ENCODE measurements around the gene PDE3A.

The PDE3A gene

GRCh38 chr12:20523658-20524057 is 155.3 kb downstream of the PDE3A start:
- Histone ChIP-seq H2BK15ac (ENCODE audit: low read depth, poor library complexity, severe bottlenecking) (no peak overlapping the region), H3K14ac (ENCODE audit: low read length in 2 of 2) (no peak overlapping the region), H3K9me3 (ENCODE audit: control insufficient read depth, low read length) (no peaks in the 10 kb centered on the region), H4K8ac (ENCODE audit: low read length) (no peak overlapping the region), H3K4me1 (ENCODE audit: control insufficient read depth, insufficient read depth, low read depth, low read length) (peaks cover 2% of the 10 kb centered on the region), H4K91ac (ENCODE audit: low read length) (no peak overlapping the region), H3K79me1 (replicated peaks; ENCODE audit: low read length, poor library complexity, severe bottlenecking) (no peaks in the 10 kb centered on the region), H2BK120ac (ENCODE audit: low read depth, low read length) (no peak overlapping the region), H3K23ac (ENCODE audit: low read length in 2 of 2) (no peak overlapping the region), H3K27me3 (ENCODE audit: control insufficient read depth in 1 of 2, insufficient read depth in 1 of 2, low read length in 2 of 2) (no peaks in the 10 kb centered on the region), H3K36me3 (ENCODE audit: control insufficient read depth in 1 of 2, insufficient read depth in 2 of 2, low read depth in 1 of 2, low read length in 2 of 2) (no peaks in the 10 kb centered on the region), H3K4me2 (ENCODE audit: low read length, poor library complexity, severe bottlenecking) (no peak overlapping the region), H2AFZ (ENCODE audit: low read depth, low read length) (no peak overlapping the region), H3K9ac (ENCODE audit: low read length) (no peak overlapping the region), H2BK5ac (ENCODE audit: low read depth, low read length, poor library complexity, severe bottlenecking) (no peak overlapping the region), H2BK12ac (ENCODE audit: low read length in 2 of 2) (no peak overlapping the region), H3K4ac (ENCODE audit: low read depth in 1 of 2, low read length in 2 of 2) (no peak overlapping the region), H2AK5ac (ENCODE audit: low read length, severe bottlenecking) (no peak overlapping the region), H3K4me3 (ENCODE audit: insufficient read depth in 1 of 2, low read depth in 1 of 2, low read length in 2 of 2) (no peak overlapping the region), H3K27ac (ENCODE audit: low read length, poor library complexity, severe bottlenecking) (no peak overlapping the region), H3K18ac (ENCODE audit: low read depth in 1 of 2, low read length in 2 of 2) (no peak overlapping the region)
- no peak for DNase-seq
- WGBS: no CpG with 5 or more reads among the region's 2 CpGs

- Histone ChIP-seq H3K4me1 (ENCODE audit: control insufficient read depth, insufficient read depth, low read depth, low read length) (peaks cover 2% of the 10 kb centered on the region), H2BK5ac (ENCODE audit: low read depth, low read length, poor library complexity, severe bottlenecking) (no peak overlapping the region), H3K27ac (ENCODE audit: low read length, poor library complexity, severe bottlenecking) (no peak overlapping the region), H3K18ac (ENCODE audit: low read depth in 1 of 2, low read length in 2 of 2) (no peak overlapping the region), H2AK5ac (ENCODE audit: low read length, severe bottlenecking) (no peak overlapping the region), H3K36me3 (ENCODE audit: control insufficient read depth in 1 of 2, insufficient read depth in 2 of 2, low read depth in 1 of 2, low read length in 2 of 2) (no peaks in the 10 kb centered on the region), H3K4ac (ENCODE audit: low read depth in 1 of 2, low read length in 2 of 2) (no peak overlapping the region), H2BK15ac (ENCODE audit: low read depth, poor library complexity, severe bottlenecking) (no peak overlapping the region), H3K27me3 (ENCODE audit: control insufficient read depth in 1 of 2, insufficient read depth in 1 of 2, low read length in 2 of 2) (no peaks in the 10 kb centered on the region), H2BK120ac (ENCODE audit: low read depth, low read length) (no peak overlapping the region), H3K79me1 (replicated peaks; ENCODE audit: low read length, poor library complexity, severe bottlenecking) (no peaks in the 10 kb centered on the region), H2AFZ (ENCODE audit: low read depth, low read length) (no peak overlapping the region), H3K9me3 (ENCODE audit: control insufficient read depth, low read length) (no peaks in the 10 kb centered on the region), H4K91ac (ENCODE audit: low read length) (no peak overlapping the region), H3K23ac (ENCODE audit: low read length in 2 of 2) (no peak overlapping the region), H3K4me2 (ENCODE audit: low read length, poor library complexity, severe bottlenecking) (no peak overlapping the region), H4K8ac (ENCODE audit: low read length) (no peak overlapping the region), H3K9ac (ENCODE audit: low read length) (no peak overlapping the region), H3K4me3 (ENCODE audit: insufficient read depth in 1 of 2, low read depth in 1 of 2, low read length in 2 of 2) (no peak overlapping the region), H2BK12ac (ENCODE audit: low read length in 2 of 2) (no peak overlapping the region), H3K14ac (ENCODE audit: low read length in 2 of 2) (no peak overlapping the region)
- DNase-seq: no peak
- 92% methylated on average over 4 of the region's 5 CpGs for WGBS
Observed at GRCh38 chr12:20524113-20524512, 155.8 kb downstream of the PDE3A start.

- no peak overlapping the region for H3K18ac ChIP-seq (ENCODE audit: low read depth in 1 of 2, low read length in 2 of 2)
- H3K27ac ChIP-seq (ENCODE audit: low read length, poor library complexity, severe bottlenecking): no peak overlapping the region
- 83% methylated on average over 3 of the region's 4 CpGs for WGBS
- no peak overlapping the region for H4K91ac ChIP-seq (ENCODE audit: low read length)
- H3K23ac ChIP-seq (ENCODE audit: low read length in 2 of 2): no peak overlapping the region
- H3K4me2 ChIP-seq (ENCODE audit: low read length, poor library complexity, severe bottlenecking): no peak overlapping the region
- no peak overlapping the region for H3K4me3 ChIP-seq (ENCODE audit: insufficient read depth in 1 of 2, low read depth in 1 of 2, low read length in 2 of 2)
- H2BK120ac ChIP-seq (ENCODE audit: low read depth, low read length): no peak overlapping the region
- H3K9me3 ChIP-seq (ENCODE audit: control insufficient read depth, low read length): no peaks in the 10 kb centered on the region
- peaks cover 2% of the 10 kb centered on the region for H3K4me1 ChIP-seq (ENCODE audit: control insufficient read depth, insufficient read depth, low read depth, low read length)
- no peak overlapping the region for H4K8ac ChIP-seq (ENCODE audit: low read length)
- DNase-seq: peak; percentile 9
- no peak overlapping the region for H3K4ac ChIP-seq (ENCODE audit: low read depth in 1 of 2, low read length in 2 of 2)
- no peak overlapping the region for H3K14ac ChIP-seq (ENCODE audit: low read length in 2 of 2)
- H2BK15ac ChIP-seq (ENCODE audit: low read depth, poor library complexity, severe bottlenecking): no peak overlapping the region
- no peak overlapping the region for H2AFZ ChIP-seq (ENCODE audit: low read depth, low read length)
- H2BK5ac ChIP-seq (ENCODE audit: low read depth, low read length, poor library complexity, severe bottlenecking): no peak overlapping the region
- no peak overlapping the region for H2BK12ac ChIP-seq (ENCODE audit: low read length in 2 of 2)
- no peak overlapping the region for H2AK5ac ChIP-seq (ENCODE audit: low read length, severe bottlenecking)
- no peaks in the 10 kb centered on the region for H3K27me3 ChIP-seq (ENCODE audit: control insufficient read depth in 1 of 2, insufficient read depth in 1 of 2, low read length in 2 of 2)
- H3K9ac ChIP-seq (ENCODE audit: low read length): no peak overlapping the region
- H3K79me1 ChIP-seq (replicated peaks; ENCODE audit: low read length, poor library complexity, severe bottlenecking): no peaks in the 10 kb centered on the region
- no peaks in the 10 kb centered on the region for H3K36me3 ChIP-seq (ENCODE audit: control insufficient read depth in 1 of 2, insufficient read depth in 2 of 2, low read depth in 1 of 2, low read length in 2 of 2)
Observed at GRCh38 chr12:20525064-20525610, 156.8 kb downstream of the PDE3A start.

- H3K9ac ChIP-seq (ENCODE audit: low read length): no peak overlapping the region
- no peak overlapping the region for H2BK120ac ChIP-seq (ENCODE audit: low read depth, low read length)
- no peak overlapping the region for H3K23ac ChIP-seq (ENCODE audit: low read length in 2 of 2)
- WGBS: 95% methylated on average over 4 of the region's 8 CpGs
- no peaks in the 10 kb centered on the region for H3K9me3 ChIP-seq (ENCODE audit: control insufficient read depth, low read length)
- no peak overlapping the region for H3K4me3 ChIP-seq (ENCODE audit: insufficient read depth in 1 of 2, low read depth in 1 of 2, low read length in 2 of 2)
- no peak overlapping the region for H2AK5ac ChIP-seq (ENCODE audit: low read length, severe bottlenecking)
- no peak overlapping the region for H3K14ac ChIP-seq (ENCODE audit: low read length in 2 of 2)
- no peak overlapping the region for H3K4ac ChIP-seq (ENCODE audit: low read depth in 1 of 2, low read length in 2 of 2)
- peaks cover 2% of the 10 kb centered on the region for H3K4me1 ChIP-seq (ENCODE audit: control insufficient read depth, insufficient read depth, low read depth, low read length)
- H2BK12ac ChIP-seq (ENCODE audit: low read length in 2 of 2): no peak overlapping the region
- no peak overlapping the region for H3K18ac ChIP-seq (ENCODE audit: low read depth in 1 of 2, low read length in 2 of 2)
- no peak overlapping the region for H2BK15ac ChIP-seq (ENCODE audit: low read depth, poor library complexity, severe bottlenecking)
- no peak for DNase-seq
- peak overlapping the region; percentile 57 for H2BK5ac ChIP-seq (ENCODE audit: low read depth, low read length, poor library complexity, severe bottlenecking)
- H3K27me3 ChIP-seq (ENCODE audit: control insufficient read depth in 1 of 2, insufficient read depth in 1 of 2, low read length in 2 of 2): no peaks in the 10 kb centered on the region
- H3K36me3 ChIP-seq (ENCODE audit: control insufficient read depth in 1 of 2, insufficient read depth in 2 of 2, low read depth in 1 of 2, low read length in 2 of 2): no peaks in the 10 kb centered on the region
- no peaks in the 10 kb centered on the region for H3K79me1 ChIP-seq (replicated peaks; ENCODE audit: low read length, poor library complexity, severe bottlenecking)
- no peak overlapping the region for H4K8ac ChIP-seq (ENCODE audit: low read length)
- peak overlapping the region; percentile 76 for H3K27ac ChIP-seq (ENCODE audit: low read length, poor library complexity, severe bottlenecking)
- H4K91ac ChIP-seq (ENCODE audit: low read length): no peak overlapping the region
- no peak overlapping the region for H2AFZ ChIP-seq (ENCODE audit: low read depth, low read length)
- H3K4me2 ChIP-seq (ENCODE audit: low read length, poor library complexity, severe bottlenecking): no peak overlapping the region
Observed at GRCh38 chr12:20527417-20528163, 159.3 kb downstream of the PDE3A start.
